Measurements from ENCODE around the gene MFSD12. TPM values are rescaled to one million over a fixed set of nuclear protein-coding genes. Genes with fewer than 3 reads are reported as not detected.

MFSD12 gene
- total RNA-seq, 2 experiments from 2014 or later: 78.8 to 79.4 TPM

DNA sequence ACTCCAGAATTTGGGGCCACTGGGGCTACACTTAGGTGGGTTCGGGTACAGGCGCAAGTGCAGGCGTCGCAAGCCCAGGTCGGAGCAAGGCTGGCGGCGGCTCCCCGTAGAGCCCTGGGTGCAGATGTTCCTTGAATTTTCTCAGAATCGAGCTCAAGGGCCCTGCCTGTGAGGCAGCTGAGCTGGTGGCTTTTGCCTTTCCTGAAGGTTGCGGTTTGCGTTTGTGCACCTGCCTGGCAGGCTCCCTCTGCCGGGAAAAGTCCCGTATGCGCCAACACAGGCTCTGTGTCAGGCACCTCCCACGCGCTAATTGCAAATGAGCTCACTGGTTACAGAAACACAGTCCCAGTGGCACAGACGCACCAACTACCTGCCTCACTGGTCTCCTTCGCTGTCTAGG is 62.8 kb downstream of the MFSD12 start:
- Histone ChIP-seq H3K9me3 (ENCODE audit: low read length) (no peaks in the 10 kb centered on the region), H4K20me1 (ENCODE audit: insufficient read depth, low read length) (no peaks in the 10 kb centered on the region), H3K4me2 (ENCODE audit: low read length) (no peak overlapping the region; the same call in 1 of the 2 replicates), H2AFZ (ENCODE audit: low read length) (no peak overlapping the region), H3K79me2 (ENCODE audit: insufficient read depth, low read depth, low read length) (peaks cover 11% of the 10 kb centered on the region), H3K4me1 (ENCODE audit: insufficient read depth, low read length, poor library complexity, severe bottlenecking) (peaks cover 9% of the 10 kb centered on the region), H3K27ac (ENCODE audit: low read depth, low read length, poor library complexity, severe bottlenecking) (no peak overlapping the region), H3K9me2 (ENCODE audit: insufficient read depth, low read length) (no peaks in the 10 kb centered on the region), H3K4me3 (ENCODE audit: low read depth, low read length, poor library complexity, severe bottlenecking) (no peak overlapping the region), H3K36me3 (ENCODE audit: insufficient read depth, low read length) (peaks cover 52% of the 10 kb centered on the region)
- no peak for DNase-seq (ENCODE audit: low spot score)
- ChIA-PET POLR2A (no interaction called here), CTCF (ENCODE audit: unreplicated experiment) (interaction anchor here (0.5 kb wide), 1 partner anchor 433 kb away, joined by 4 read pairs; no protein-coding TSS in a partner anchor)
- no TSS peak for BruUV-seq (replicated peaks)
- intact Hi-C loops (cut with micrococcal nuclease; ENCODE audit: unreplicated experiment): no loop called here
- no peak for TF ChIP-seq CTCF (conservative IDR thresholded peaks at IDR 0.05; ENCODE audit: low read length)
- TF ChIP-seq EZH2phosphoT487 (IDR thresholded peaks at IDR 0.05; ENCODE audit: borderline replicate concordance, low read depth, low read length): no peak

Small RNA genes lying within 50 kb of the gene (small RNA-seq; reads per million reads assigned to genes)
- gene AC005786.1: not detected
- not detected for gene RF00212

Other genes with a start within 250 kb of the MFSD12 start
- 1.0 and 1.7 TPM in 2 replicates for gene NFIC, start 191.0 kb downstream of the MFSD12 start, total RNA-seq (2014; rRNA removed; shearing (Covaris generic))
- gene NFIC, start 191.0 kb downstream of the MFSD12 start, total RNA-seq (2022): 1.5 and 1.8 TPM in 2 replicates
- 9.9 and 14.4 TPM in 2 replicates for gene SMIM24, start 77.1 kb downstream of the MFSD12 start, total RNA-seq (2014; rRNA removed; shearing (Covaris generic))
- gene SMIM24, start 77.1 kb downstream of the MFSD12 start, total RNA-seq (2022): 6.8 and 11.3 TPM in 2 replicates
- gene SMIM44, start 74.1 kb downstream of the MFSD12 start, total RNA-seq (2014; rRNA removed; shearing (Covaris generic)): not detected in 2 replicates
- gene SMIM44, start 74.1 kb downstream of the MFSD12 start, total RNA-seq (2022): not detected in 2 replicates
- 12.3 and 13.1 TPM in 2 replicates for gene DOHH, start 56.9 kb downstream of the MFSD12 start, total RNA-seq (2014; rRNA removed; shearing (Covaris generic))
- gene DOHH, start 56.9 kb downstream of the MFSD12 start, total RNA-seq (2022): 9.8 and 11.3 TPM in 2 replicates
- 39.8 and 61.2 TPM in 2 replicates for gene FZR1, start 51.3 kb downstream of the MFSD12 start, total RNA-seq (2014; rRNA removed; shearing (Covaris generic))
- 65.3 and 67.9 TPM in 2 replicates for gene FZR1, start 51.3 kb downstream of the MFSD12 start, total RNA-seq (2022)
- 0.44 and 1.1 TPM in 2 replicates for gene TEKTIP1, start 18.4 kb downstream of the MFSD12 start, total RNA-seq (2014; rRNA removed; shearing (Covaris generic))
- 7.0 and 9.7 TPM in 2 replicates for gene TEKTIP1, start 18.4 kb downstream of the MFSD12 start, total RNA-seq (2022)
- gene HMG20B, start 15.4 kb upstream of the MFSD12 start, total RNA-seq (2014; rRNA removed; shearing (Covaris generic)): 105 and 119 TPM in 2 replicates
- gene HMG20B, start 15.4 kb upstream of the MFSD12 start, total RNA-seq (2022): 91.0 and 108 TPM in 2 replicates
- not detected in 2 replicates for gene GIPC3, start 27.9 kb upstream of the MFSD12 start, total RNA-seq (2014; rRNA removed; shearing (Covaris generic))
- not detected in 2 replicates for gene GIPC3, start 27.9 kb upstream of the MFSD12 start, total RNA-seq (2022)
- not detected in 2 replicates for gene TBXA2R, start 49.3 kb upstream of the MFSD12 start, total RNA-seq (2014; rRNA removed; shearing (Covaris generic))
- gene TBXA2R, start 49.3 kb upstream of the MFSD12 start, total RNA-seq (2022): not detected in 2 replicates
- gene CACTIN, start 69.2 kb upstream of the MFSD12 start, total RNA-seq (2014; rRNA removed; shearing (Covaris generic)): 35.9 and 38.6 TPM in 2 replicates
- 33.0 and 34.2 TPM in 2 replicates for gene CACTIN, start 69.2 kb upstream of the MFSD12 start, total RNA-seq (2022)
- gene PIP5K1C, start 142.9 kb upstream of the MFSD12 start, total RNA-seq (2014; rRNA removed; shearing (Covaris generic)): 6.3 and 7.6 TPM in 2 replicates
- 13.7 and 15.1 TPM in 2 replicates for gene PIP5K1C, start 142.9 kb upstream of the MFSD12 start, total RNA-seq (2022)
- gene TJP3, start 150.8 kb upstream of the MFSD12 start, total RNA-seq (2014; rRNA removed; shearing (Covaris generic)): 0.69 and 1.8 TPM in 2 replicates
- gene TJP3, start 150.8 kb upstream of the MFSD12 start, total RNA-seq (2022): 1.8 and 2.3 TPM in 2 replicates
- 34.7 and 40.4 TPM in 2 replicates for gene APBA3, start 204.1 kb upstream of the MFSD12 start, total RNA-seq (2014; rRNA removed; shearing (Covaris generic))
- gene APBA3, start 204.1 kb upstream of the MFSD12 start, total RNA-seq (2022): 25.1 and 28.7 TPM in 2 replicates
- gene MRPL54, start 205.1 kb upstream of the MFSD12 start, total RNA-seq (2014; rRNA removed; shearing (Covaris generic)): 88.7 and 93.1 TPM in 2 replicates
- gene MRPL54, start 205.1 kb upstream of the MFSD12 start, total RNA-seq (2022): 60.4 and 66.6 TPM in 2 replicates
- gene RAX2, start 214.6 kb upstream of the MFSD12 start, total RNA-seq (2014; rRNA removed; shearing (Covaris generic)): not detected in 2 replicates
- gene RAX2, start 214.6 kb upstream of the MFSD12 start, total RNA-seq (2022): not detected in 2 replicates
- gene MATK, start 228.8 kb upstream of the MFSD12 start, total RNA-seq (2014; rRNA removed; shearing (Covaris generic)): not detected in 2 replicates
- gene MATK, start 228.8 kb upstream of the MFSD12 start, total RNA-seq (2022): not detected in 2 replicates